Lung (tissue), 12 donors: ENCODE data around the gene CASP3. TPM values are rescaled to one million over a fixed set of nuclear protein-coding genes. Genes with fewer than 3 reads are reported as not detected.

Experiments used
- ATAC-seq: fragments of 200-7000 bp; cut with Tn5 transposase; one replicate; pipeline ENCODE4 v1.9.1; 2020; ENCODE audit warnings: moderate number of reproducible peaks; ENCODE audit not compliant: insufficient read depth, low FRiP score
- DNase-seq, 3 donors: peaks; one replicate each; pipeline ENCODE4 v3.0.0-alpha.2; 2013 to 2017
- H3K27ac ChIP-seq, 2 donors: one replicate each; pipeline ENCODE4 v1.5.1; 2013; ENCODE audit warnings: mild to moderate bottlenecking in 2 of 2, moderate library complexity in 2 of 2, control low read depth in 1 of 2, inconsistent platforms in 1 of 2, low read depth in 1 of 2, low read length in 1 of 2
- H3K27me3 ChIP-seq, 3 donors: one replicate each; pipeline ENCODE4 v1.5.1; 2013; ENCODE audit warnings: low read length in 2 of 3; ENCODE audit not compliant: control insufficient read depth in 3 of 3, insufficient read depth in 3 of 3
- H3K36me3 ChIP-seq, 4 donors: one replicate each; pipeline ENCODE4 v1.5.1; 2013; ENCODE audit warnings: low read length in 4 of 4, mild to moderate bottlenecking in 1 of 4, moderate library complexity in 1 of 4; ENCODE audit not compliant: control insufficient read depth in 4 of 4, insufficient read depth in 4 of 4
- H3K4me1 ChIP-seq, 5 donors: one replicate each; pipeline ENCODE4 v1.5.1; 2013; ENCODE audit warnings: low read length in 5 of 5, mild to moderate bottlenecking in 2 of 5, moderate library complexity in 1 of 5; ENCODE audit not compliant: control insufficient read depth in 5 of 5, insufficient read depth in 5 of 5
- H3K4me3 ChIP-seq: one replicate; pipeline ENCODE4 v1.5.1; 2013; ENCODE audit warnings: mild to moderate bottlenecking, control low read depth, moderate library complexity
- H3K9ac ChIP-seq, 2 donors: one replicate each; pipeline ENCODE4 v1.5.1; 2013; ENCODE audit warnings: low read length in 2 of 2, control low read depth in 1 of 2; ENCODE audit not compliant: insufficient read depth in 1 of 2
- H3K9me3 ChIP-seq, 4 donors: one replicate each; pipeline ENCODE4 v1.5.1; 2013; ENCODE audit warnings: low read length in 3 of 4, mild to moderate bottlenecking in 1 of 4, moderate library complexity in 1 of 4; ENCODE audit not compliant: control insufficient read depth in 4 of 4, insufficient read depth in 3 of 4
- CTCF ChIP-seq: IDR thresholded peaks from 2 replicates; pipeline ENCODE4 v1.5.1; 2012; ENCODE audit warnings: mild to moderate bottlenecking; ENCODE audit errors: control extremely low read depth, extremely low read depth
- WGBS, 2 donors: extraction: QIAGEN DNeasy Blood & Tissue Kit; methylation state at CpG; one replicate each; pipeline ENCODE4 v1.1.7; 2013; 5-methylcytosine and 5-hydroxymethylcytosine counted together
- polyA plus RNA-seq, 2 donors: library from polyadenylated mRNA; stranded (reverse); fragments of 200-250 nt; gene quantifications; one replicate each; pipeline ENCODE4 v1.2.1, GENCODE V29; 2013
- total RNA-seq, 2 donors: library from RNA; depleted of rRNA in 1 of 2; stranded (reverse); fragments of >200 nt in 1 of 2; gene quantifications; one replicate each; pipeline ENCODE4 v1.2.1, GENCODE V29; 2014 to 2021
- donor health status: control.
- donor health status: control.
- donor health status: Bipolar disorder and iron deficiency.
- donor health status: healthy.
- donor health status: DM: yes; HTN: yes; CAD: no.

CASP3 gene
- total and polyA plus RNA-seq, 4 donors = 9.3 to 30.4 (median 16.7) TPM

DNA sequence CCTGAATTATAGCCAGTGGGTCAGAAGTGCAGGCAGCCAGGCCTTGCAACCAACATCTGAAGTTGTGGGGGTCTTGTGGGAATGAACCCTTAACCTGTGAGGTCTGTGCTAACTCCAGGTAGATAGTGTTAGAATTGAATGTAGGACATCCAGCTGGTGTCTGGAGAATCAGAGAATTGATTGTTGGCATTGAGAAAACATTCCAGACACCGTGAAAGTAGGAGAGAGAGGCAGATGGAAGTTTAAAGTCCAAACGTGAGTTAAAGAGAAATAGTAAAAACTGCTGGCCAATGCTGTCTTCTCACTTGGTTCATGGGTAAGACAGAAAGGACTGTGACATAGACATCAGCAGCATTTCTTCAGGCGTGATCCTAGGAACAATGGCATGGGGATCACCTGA lies 27.7 kb downstream of the CASP3 start:
- 87 to 91% methylated on average over 3 of the region's 3 CpGs for WGBS, 2 donors
- H3K4me3 ChIP-seq = no peak overlapping the region
- H3K36me3 ChIP-seq = peaks cover 0 to 4% (median 0%) of the 10 kb centered on the region in 4 donors
- H3K27ac ChIP-seq = no peak overlapping the region
- no peak for ATAC-seq
- no peak overlapping the region for H3K9ac ChIP-seq
- peaks cover 0 to 2% (median 0%) of the 10 kb centered on the region in 5 donors for H3K4me1 ChIP-seq
- H3K27me3 ChIP-seq = no peaks in the 10 kb centered on the region
- no peak for DNase-seq
- no peak for TF ChIP-seq CTCF
- no peaks in the 10 kb centered on the region for H3K9me3 ChIP-seq

- Histone ChIP-seq H3K9ac (no peak overlapping the region), H3K27me3 (no peaks in the 10 kb centered on the region), H3K36me3 (no peaks in the 10 kb centered on the region), H3K27ac (no peak overlapping the region), H3K4me1 (peaks cover 0 to 2% (median 0%) of the 10 kb centered on the region in 5 donors), H3K4me3 (no peak overlapping the region), H3K9me3 (no peaks in the 10 kb centered on the region)
- WGBS, 2 donors = 74 to 87% methylated on average over 11 of the region's 11 CpGs
- TF ChIP-seq CTCF = no peak
- no peak for ATAC-seq
- DNase-seq = no peak
Observed at GRCh38 chr4:184620212-184620867, 28.9 kb downstream of the CASP3 start.

DNA sequence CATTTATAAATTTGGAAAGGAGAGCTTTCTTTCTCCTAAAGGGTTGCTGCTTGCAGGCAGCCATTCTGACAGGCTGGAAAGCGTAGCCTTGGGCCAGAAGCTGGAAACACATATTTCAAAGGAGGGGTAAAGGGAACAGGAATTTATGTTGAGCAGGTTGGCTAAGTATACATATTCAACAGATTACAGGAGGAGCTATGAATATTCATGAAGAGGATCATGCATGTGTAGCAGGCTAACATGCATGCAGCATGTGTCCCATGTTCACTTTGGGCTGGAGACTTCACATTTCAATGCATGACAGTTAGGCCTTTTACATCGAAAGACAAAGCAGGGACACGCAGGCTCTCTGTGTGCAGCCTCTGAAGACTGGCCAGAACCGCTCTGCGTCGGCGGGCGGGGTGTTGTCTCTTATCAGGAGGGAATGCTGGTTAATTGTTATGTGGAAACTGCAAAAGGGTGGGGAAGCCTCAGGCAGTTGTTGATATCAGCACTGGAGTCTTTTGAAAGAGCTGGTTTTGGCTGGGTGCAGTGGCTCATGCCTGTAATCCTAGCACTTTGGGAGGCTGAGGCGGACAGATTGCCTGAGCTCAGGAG lies 31.5 kb downstream of the CASP3 start:
- 81% methylated on average over 9 of the region's 9 CpGs for WGBS, 2 donors
- Histone ChIP-seq H3K36me3 (no peaks in the 10 kb centered on the region), H3K27me3 (no peaks in the 10 kb centered on the region), H3K4me3 (no peak overlapping the region), H3K27ac (no peak overlapping the region), H3K4me1 (no peaks in the 10 kb centered on the region), H3K9me3 (peaks cover 0 to 8% (median under 1%) of the 10 kb centered on the region in 4 donors), H3K9ac (no peak overlapping the region)
- peak in 1 of 3 donors; percentile 11 for DNase-seq
- ATAC-seq = no peak
- no peak for TF ChIP-seq CTCF
